GM06990 (cell line): ENCODE measurements around the gene PLCXD3.

ENCODE experiments used
- DNase-seq: peaks from one replicate; pipeline ENCODE4 v3.0.0-alpha.2; 2011; ENCODE audit not compliant: insufficient read length; ENCODE audit errors: extremely low read depth
- H3K27me3 ChIP-seq: replicated peaks from 2 replicates; pipeline ENCODE4 v1.6.0; 2011; ENCODE audit warnings: low read length; ENCODE audit not compliant: control insufficient read depth, insufficient read depth
- H3K36me3 ChIP-seq: 2 replicates; pipeline ENCODE4 v1.5.1; 2011; ENCODE audit warnings: low read length; ENCODE audit not compliant: control insufficient read depth, insufficient read depth
- H3K4me3 ChIP-seq: replicated peaks from 2 replicates; pipeline ENCODE4 v1.5.1; 2011; ENCODE audit warnings: low read depth, mild to moderate bottlenecking, control low read depth, low read length
- CTCF ChIP-seq: IDR thresholded peaks from 2 replicates; pipeline ENCODE4 v1.5.1; 2011; ENCODE audit warnings: low read length, control low read depth, mild to moderate bottlenecking, inconsistent platforms; ENCODE audit not compliant: insufficient read depth, poor library complexity, severe bottlenecking

PLCXD3 gene

GRCh38 chr5:41509399-41510175 is 814 bp downstream of the PLCXD3 start:
- H3K4me3 ChIP-seq: no peak overlapping the region
- TF ChIP-seq CTCF: no peak

GRCh38 chr5:41508696-41509398 is 1.6 kb downstream of the PLCXD3 start:
- Histone ChIP-seq H3K36me3 (no peaks in the 10 kb centered on the region), H3K4me3 (no peak overlapping the region), H3K27me3 (no peaks in the 10 kb centered on the region)
- no peak for TF ChIP-seq CTCF
- no peak for DNase-seq

More at GRCh38 chr5:41509399-41510175, 814 bp downstream of the PLCXD3 start:
- no peaks in the 10 kb centered on the region for H3K27me3 ChIP-seq
- DNase-seq: no peak
- no peaks in the 10 kb centered on the region for H3K36me3 ChIP-seq

GRCh38 chr5:41508186-41508585 is 2.2 kb downstream of the PLCXD3 start:
- Histone ChIP-seq H3K4me3 (no peak overlapping the region), H3K27me3 (no peaks in the 10 kb centered on the region), H3K36me3 (no peaks in the 10 kb centered on the region)
- DNase-seq: no peak
- TF ChIP-seq CTCF: no peak

- H3K4me3 ChIP-seq: no peak overlapping the region
- H3K36me3 ChIP-seq: no peaks in the 10 kb centered on the region
- no peak for TF ChIP-seq CTCF
- H3K27me3 ChIP-seq: no peaks in the 10 kb centered on the region
- DNase-seq: no peak
These were observed 2.9 kb downstream of the PLCXD3 start for GRCh38 chr5:41507501-41507900.

- TF ChIP-seq CTCF: no peak
- Histone ChIP-seq H3K4me3 (no peak overlapping the region), H3K27me3 (no peaks in the 10 kb centered on the region), H3K36me3 (no peaks in the 10 kb centered on the region)
- DNase-seq: no peak
These were observed 6.5 kb downstream of the PLCXD3 start for GRCh38 chr5:41503860-41504259.
